ENCODE data around the gene SPPL3.
A peak's percentile ranks its signal among the peaks of the same experiment; 100 is the strongest.

Gene SPPL3

DNA sequence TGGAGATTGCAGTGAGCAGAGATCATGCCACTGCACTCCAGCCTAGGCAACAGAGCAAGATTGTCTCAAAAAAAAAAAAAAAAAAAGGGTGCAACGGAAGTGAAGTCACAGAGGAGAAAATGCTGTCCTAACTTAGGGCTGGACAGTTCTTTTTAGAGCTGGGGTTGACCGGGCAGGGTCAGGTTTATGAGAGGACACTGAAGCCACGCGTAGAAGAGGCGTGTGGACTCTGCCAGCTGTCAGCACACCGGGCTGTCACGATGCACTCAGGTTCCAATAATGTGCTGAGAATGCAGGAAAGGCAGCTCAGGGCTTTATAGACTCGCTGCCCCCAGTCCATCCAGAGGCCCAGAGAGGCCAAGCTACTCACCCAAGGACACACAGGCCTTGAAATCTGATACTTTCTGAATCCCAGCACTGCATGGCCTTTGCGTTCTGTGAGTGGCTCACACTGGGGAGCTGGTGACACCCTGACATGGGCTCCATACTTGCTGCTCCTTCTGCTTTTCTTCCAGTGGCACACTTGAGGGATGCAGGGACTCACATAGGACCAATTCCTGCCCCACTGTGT is 28.9 kb upstream of the SPPL3 start:
- no peaks in the 10 kb centered on the region for H3K36me3 Mint-ChIP-seq (ENCODE audit: low read depth)
- H3K4me1 Mint-ChIP-seq (ENCODE audit: low read depth): no peaks in the 10 kb centered on the region
- H3K4me3 Mint-ChIP-seq: no peak overlapping the region
- DNase-seq (ENCODE audit: low spot score): no peak
- H3K27ac Mint-ChIP-seq: no peak overlapping the region
- H3K27me3 Mint-ChIP-seq (ENCODE audit: low read depth): peaks cover 9% of the 10 kb centered on the region
- H3K9me3 Mint-ChIP-seq: no peaks in the 10 kb centered on the region

DNA sequence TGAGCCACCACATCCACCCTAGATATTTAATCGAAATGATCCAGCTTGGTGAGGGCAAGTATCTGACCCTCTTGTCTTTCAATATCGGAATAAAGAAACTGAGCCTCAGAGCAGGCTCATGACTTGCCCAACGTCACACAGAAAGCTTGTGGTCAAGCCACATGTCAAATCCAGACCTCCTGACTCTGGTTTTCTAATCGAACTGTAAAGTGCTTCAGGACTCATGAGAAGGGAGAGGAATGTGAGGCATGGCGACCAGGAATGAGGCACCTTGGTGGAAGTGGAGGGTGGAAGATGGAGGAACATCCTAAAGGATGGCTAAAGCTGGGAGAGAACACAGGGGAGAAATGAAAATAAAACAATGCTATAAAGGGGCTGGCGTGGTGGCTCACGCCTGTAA is 27.9 kb upstream of the SPPL3 start:
- DNase-seq (ENCODE audit: low spot score): no peak
- no peaks in the 10 kb centered on the region for H3K4me1 Mint-ChIP-seq (ENCODE audit: low read depth)
- H3K4me3 Mint-ChIP-seq: no peak overlapping the region
- H3K27ac Mint-ChIP-seq: no peak overlapping the region
- no peaks in the 10 kb centered on the region for H3K9me3 Mint-ChIP-seq
- no peaks in the 10 kb centered on the region for H3K36me3 Mint-ChIP-seq (ENCODE audit: low read depth)
- H3K27me3 Mint-ChIP-seq (ENCODE audit: low read depth): peaks cover 5% of the 10 kb centered on the region

DNA sequence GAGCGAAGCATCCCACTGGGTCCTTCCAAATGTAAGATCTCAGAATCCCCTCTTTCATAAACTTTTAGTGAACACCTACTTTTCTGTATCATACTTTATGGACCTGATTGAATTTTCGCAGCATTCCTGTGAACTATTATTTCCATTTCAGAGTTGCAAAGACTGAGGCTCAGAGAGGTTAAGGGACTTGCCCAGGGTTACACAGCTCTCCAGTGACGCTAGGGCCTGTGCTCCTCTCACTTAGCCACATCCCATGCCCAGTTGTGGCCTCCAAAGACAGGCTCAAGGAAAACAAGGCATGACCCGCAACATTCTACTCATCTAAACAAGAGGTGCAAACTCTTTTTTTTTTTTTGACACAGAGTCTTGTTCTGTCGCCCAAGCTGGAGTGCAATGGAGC is 25.9 kb upstream of the SPPL3 start:
- no peaks in the 10 kb centered on the region for H3K4me1 Mint-ChIP-seq (ENCODE audit: low read depth)
- H3K27ac Mint-ChIP-seq: no peak overlapping the region
- H3K36me3 Mint-ChIP-seq (ENCODE audit: low read depth): no peaks in the 10 kb centered on the region
- peaks cover 2% of the 10 kb centered on the region for H3K27me3 Mint-ChIP-seq (ENCODE audit: low read depth)
- DNase-seq (ENCODE audit: low spot score): no peak
- no peak overlapping the region for H3K4me3 Mint-ChIP-seq
- H3K9me3 Mint-ChIP-seq: no peaks in the 10 kb centered on the region

DNA sequence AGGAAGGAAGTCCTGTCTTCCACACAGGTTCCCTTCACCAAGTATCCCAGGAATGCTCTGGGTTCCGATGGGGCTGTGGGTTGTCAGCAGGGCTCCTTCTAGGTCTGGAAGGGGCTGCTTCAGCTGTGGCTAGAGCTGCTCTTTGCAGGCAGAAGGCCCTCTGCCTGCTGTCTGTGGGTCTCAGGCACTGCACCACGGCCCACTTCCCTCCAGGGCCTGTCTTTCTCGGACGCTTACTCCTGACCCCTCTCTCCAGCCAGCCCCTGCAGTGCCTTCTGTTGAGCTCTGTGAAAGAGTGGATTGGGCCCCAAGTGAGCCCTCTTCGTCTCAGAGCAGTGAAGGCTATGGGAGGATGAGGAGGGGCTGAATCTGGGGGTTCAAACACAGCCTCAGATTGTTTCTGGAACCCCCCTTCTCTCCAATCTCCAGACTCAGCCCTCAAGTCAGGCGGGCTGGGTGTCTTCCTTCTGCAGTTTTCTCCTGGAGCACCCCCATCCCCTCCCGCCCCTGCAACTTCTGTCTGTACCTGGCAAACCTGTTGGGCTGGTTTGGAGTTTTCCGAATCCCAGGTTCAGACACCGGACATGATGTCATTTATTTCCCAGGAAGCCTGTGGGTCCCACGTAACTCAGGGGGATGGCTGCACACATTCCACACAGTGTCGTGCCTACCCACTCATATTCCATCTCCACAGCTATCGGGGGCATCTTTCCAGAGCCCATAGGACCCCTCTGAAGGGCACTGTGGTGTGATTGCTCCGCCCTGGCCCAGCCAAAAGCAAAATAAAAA is 24.9 kb upstream of the SPPL3 start:
- no peaks in the 10 kb centered on the region for H3K4me1 Mint-ChIP-seq (ENCODE audit: low read depth)
- H3K27me3 Mint-ChIP-seq (ENCODE audit: low read depth): peaks cover 2% of the 10 kb centered on the region
- DNase-seq (ENCODE audit: low spot score): no peak
- H3K9me3 Mint-ChIP-seq: no peaks in the 10 kb centered on the region
- no peak overlapping the region for H3K27ac Mint-ChIP-seq
- H3K4me3 Mint-ChIP-seq: no peak overlapping the region
- H3K36me3 Mint-ChIP-seq (ENCODE audit: low read depth): no peaks in the 10 kb centered on the region

DNA sequence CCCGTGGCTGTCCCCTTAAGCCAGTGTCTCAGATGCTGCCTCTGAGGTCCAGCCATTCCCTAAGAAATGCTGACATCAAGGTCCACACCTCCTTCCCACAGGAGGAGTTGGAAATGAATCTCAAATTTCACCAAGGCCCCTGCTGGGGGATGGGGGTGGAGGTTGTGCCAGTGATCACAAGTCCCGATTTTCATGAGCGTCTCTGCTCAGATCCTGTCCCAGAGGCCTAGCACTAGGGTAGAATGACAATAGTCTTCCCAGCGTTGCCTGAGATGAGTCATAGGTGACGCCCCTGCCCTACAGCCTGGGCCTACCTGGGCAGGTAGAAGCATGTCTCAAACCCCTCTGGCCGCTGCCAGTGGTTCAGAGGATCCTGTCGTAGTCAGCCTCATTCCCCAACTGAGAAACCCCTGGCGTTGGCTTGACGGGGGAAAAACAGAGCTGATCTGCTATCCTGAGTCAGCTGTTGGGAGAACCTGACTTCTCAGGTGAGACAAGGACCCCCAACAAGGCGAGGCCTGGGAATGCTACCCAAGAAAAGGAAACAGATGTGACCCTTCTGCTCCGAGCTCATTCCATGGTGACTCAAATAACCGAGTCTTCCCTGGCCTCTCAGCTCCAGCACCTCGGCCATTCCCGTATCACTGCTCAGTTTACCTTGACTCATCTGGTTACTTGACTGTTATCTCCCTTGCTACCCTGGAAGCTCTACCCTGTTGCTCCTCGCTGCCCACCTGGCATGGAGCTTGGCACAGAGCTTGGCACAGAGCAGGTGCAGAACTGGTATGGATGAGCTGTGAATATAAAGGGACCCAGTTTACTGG is 21.8 kb upstream of the SPPL3 start:
- no peak overlapping the region for H3K27ac Mint-ChIP-seq
- peaks cover 2% of the 10 kb centered on the region for H3K27me3 Mint-ChIP-seq (ENCODE audit: low read depth)
- no peaks in the 10 kb centered on the region for H3K36me3 Mint-ChIP-seq (ENCODE audit: low read depth)
- DNase-seq (ENCODE audit: low spot score): no peak
- H3K4me3 Mint-ChIP-seq: no peak overlapping the region
- no peaks in the 10 kb centered on the region for H3K4me1 Mint-ChIP-seq (ENCODE audit: low read depth)
- no peaks in the 10 kb centered on the region for H3K9me3 Mint-ChIP-seq

DNA sequence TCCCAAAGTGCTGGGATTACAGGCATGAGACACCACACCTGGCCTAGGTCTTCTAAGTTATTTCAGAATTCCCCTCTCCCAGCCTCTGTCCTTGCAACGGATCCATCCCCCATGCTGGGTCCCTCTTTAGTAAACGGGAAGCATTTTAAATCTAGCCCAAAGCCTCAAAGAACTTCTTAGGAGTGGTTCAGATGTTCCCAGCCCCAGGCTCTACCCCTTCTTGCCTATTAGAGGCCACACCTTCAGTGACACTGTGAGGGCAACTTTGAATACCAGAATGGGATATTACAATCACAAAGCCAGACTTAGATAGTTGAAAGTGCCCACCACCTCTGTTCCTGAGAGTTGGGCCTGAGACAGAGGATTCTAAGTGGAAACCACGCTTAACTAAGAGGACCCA is 18.1 kb upstream of the SPPL3 start:
- peaks cover 2% of the 10 kb centered on the region for H3K27me3 Mint-ChIP-seq (ENCODE audit: low read depth)
- H3K36me3 Mint-ChIP-seq (ENCODE audit: low read depth): peaks cover 1% of the 10 kb centered on the region
- H3K27ac Mint-ChIP-seq: no peak overlapping the region
- H3K4me3 Mint-ChIP-seq: no peak overlapping the region
- H3K4me1 Mint-ChIP-seq (ENCODE audit: low read depth): no peaks in the 10 kb centered on the region
- peaks cover 13% of the 10 kb centered on the region for H3K9me3 Mint-ChIP-seq
- no peak for DNase-seq (ENCODE audit: low spot score)

DNA sequence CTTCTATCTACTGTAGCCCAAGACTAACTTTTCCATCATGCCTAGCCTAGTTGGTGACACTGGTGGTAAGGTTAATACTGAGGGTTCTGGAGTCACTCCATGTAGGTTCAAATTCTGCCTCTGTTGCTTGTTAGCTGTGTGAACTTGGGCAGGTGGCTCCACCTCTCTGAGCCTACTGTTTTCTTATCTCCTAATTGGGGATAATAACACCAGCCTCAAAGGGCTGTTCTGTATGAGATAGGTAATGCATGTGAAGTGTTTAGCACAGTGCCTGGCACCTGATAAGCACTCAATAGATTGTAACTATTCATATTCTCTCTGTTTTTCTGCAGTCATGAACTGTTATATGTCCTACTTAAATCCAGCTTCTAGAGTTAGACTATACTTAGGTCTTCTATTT is 17.5 kb upstream of the SPPL3 start:
- Mint-ChIP-seq H3K27ac (no peak overlapping the region), H3K9me3 (peaks cover 18% of the 10 kb centered on the region), H3K4me1 (ENCODE audit: low read depth) (no peaks in the 10 kb centered on the region), H3K27me3 (ENCODE audit: low read depth) (peaks cover 2% of the 10 kb centered on the region), H3K36me3 (ENCODE audit: low read depth) (peaks cover 1% of the 10 kb centered on the region), H3K4me3 (no peak overlapping the region)
- no peak for DNase-seq (ENCODE audit: low spot score)

DNA sequence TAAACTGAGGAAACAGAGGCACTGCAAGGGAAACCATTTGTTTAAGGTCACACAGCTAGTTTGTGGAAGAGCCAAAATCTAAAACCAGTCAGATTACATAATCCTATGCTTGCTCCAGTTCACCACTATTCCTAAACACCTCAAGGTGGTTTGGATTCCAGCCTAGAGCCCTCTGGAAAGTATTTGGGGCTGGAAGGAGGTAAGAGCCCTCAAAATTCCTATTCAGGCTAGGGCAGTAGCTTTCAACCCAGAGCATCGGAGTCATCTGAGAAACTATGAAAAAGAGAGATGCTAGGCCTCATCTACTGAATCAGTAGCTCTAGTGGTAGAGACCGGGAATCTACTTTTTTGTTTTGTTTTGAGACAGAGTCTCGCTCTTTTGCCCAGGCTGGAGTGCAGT is 16.0 kb upstream of the SPPL3 start:
- Mint-ChIP-seq H3K4me1 (ENCODE audit: low read depth) (no peaks in the 10 kb centered on the region), H3K27ac (no peak overlapping the region), H3K36me3 (ENCODE audit: low read depth) (peaks cover 1% of the 10 kb centered on the region), H3K9me3 (peaks cover 21% of the 10 kb centered on the region), H3K27me3 (ENCODE audit: low read depth) (peaks cover 2% of the 10 kb centered on the region), H3K4me3 (no peak overlapping the region)
- no peak for DNase-seq (ENCODE audit: low spot score)

DNA sequence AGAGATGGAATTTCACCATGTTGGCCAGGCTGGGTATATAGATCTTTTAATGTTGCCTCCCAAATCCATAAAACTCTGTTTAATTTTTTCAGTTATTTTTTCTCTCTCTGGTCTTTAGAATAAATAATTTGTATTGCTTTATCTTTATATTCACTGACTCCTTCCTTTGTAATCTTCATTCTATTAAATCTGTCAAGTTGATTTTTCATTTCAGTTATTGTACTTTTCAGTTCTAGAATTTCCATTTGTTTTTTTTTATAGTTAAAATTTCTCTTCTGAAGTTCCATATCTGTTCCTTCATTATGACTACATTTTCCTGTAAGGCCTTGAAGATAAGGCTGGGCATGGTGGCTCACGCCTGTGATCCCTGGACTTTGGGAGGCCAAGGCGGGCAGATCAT is 13.6 kb upstream of the SPPL3 start:
- H3K27me3 Mint-ChIP-seq (ENCODE audit: low read depth): peaks cover 2% of the 10 kb centered on the region
- DNase-seq (ENCODE audit: low spot score): no peak
- H3K9me3 Mint-ChIP-seq: peaks cover 21% of the 10 kb centered on the region
- H3K36me3 Mint-ChIP-seq (ENCODE audit: low read depth): peaks cover 1% of the 10 kb centered on the region
- no peak overlapping the region for H3K27ac Mint-ChIP-seq
- H3K4me1 Mint-ChIP-seq (ENCODE audit: low read depth): no peaks in the 10 kb centered on the region
- no peak overlapping the region for H3K4me3 Mint-ChIP-seq

DNA sequence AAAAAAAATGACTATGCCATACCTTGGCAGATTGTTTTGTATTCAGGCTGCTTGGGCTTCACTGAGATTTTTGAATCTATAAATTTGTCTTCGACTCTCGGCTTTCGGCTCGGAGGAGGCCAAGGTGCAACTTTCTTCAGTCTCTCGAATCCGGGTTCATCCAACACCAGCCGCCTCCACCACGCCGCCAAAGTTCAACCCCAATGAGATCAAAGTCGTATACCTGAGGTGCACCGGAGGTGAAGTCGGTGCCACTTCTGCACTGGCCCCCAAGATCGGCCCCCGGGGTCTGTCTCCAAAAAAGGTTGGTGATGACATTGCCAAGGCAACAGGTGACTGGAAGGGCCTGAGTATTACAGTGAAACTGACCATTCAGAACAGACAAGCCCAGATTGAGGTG is 12.4 kb upstream of the SPPL3 start:
- H3K4me1 Mint-ChIP-seq (ENCODE audit: low read depth): no peaks in the 10 kb centered on the region
- no peak for DNase-seq (ENCODE audit: low spot score)
- no peak overlapping the region for H3K4me3 Mint-ChIP-seq
- peaks cover 21% of the 10 kb centered on the region for H3K9me3 Mint-ChIP-seq
- H3K27ac Mint-ChIP-seq: no peak overlapping the region
- H3K36me3 Mint-ChIP-seq (ENCODE audit: low read depth): peaks cover 1% of the 10 kb centered on the region
- H3K27me3 Mint-ChIP-seq (ENCODE audit: low read depth): peaks cover 2% of the 10 kb centered on the region

DNA sequence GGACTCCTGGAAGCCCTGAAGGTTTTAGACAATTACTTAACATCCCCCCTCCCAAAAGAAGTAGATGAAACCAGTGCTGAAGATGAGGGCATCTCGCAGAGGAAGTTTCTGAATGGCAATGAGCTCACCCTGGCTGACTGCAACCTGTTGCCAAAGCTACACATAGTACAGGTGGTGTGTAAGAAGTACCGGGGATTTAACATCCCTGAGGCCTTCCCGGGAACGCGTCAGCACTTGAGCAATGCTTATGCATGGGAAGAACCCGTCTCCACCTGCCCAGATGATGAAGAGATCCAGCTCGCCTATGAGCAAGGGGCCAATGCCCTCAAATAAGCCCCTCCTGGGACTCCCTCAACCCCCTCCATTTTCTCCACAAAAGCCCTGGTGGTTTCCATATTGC is 10.6 kb upstream of the SPPL3 start:
- no peaks in the 10 kb centered on the region for H3K27me3 Mint-ChIP-seq (ENCODE audit: low read depth)

DNA sequence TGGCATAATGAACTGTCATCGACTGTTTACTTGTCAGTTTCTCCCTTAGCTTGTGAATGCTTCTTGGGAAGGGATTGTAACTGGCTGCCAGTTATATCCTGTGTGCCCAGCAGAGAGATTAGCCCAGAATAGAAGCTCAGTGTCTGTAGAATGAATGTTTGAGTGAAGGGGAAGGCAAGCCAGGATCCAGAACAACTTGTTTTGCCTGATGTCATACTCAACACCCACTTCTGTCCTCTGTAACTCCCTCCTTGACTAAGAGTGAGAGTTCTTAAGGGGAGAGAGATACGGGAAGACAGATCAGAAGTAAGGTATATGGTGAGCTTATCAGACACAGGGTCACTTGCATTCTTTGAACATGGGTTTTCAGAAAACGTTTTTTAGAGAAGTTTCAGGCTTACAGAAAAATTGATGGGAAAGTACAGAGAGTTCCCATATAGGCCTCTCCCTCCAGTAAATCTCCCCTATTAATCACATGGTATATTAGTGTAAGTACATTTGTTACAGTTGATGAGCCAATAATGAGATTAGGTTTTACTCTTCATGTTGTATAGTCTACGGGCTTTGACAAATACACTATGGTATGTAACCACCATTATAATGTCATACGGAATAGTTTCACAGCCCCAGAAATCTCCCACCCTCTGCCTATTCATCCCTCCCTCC is 5.6 kb upstream of the SPPL3 start:
- Mint-ChIP-seq H3K9me3 (no peaks in the 10 kb centered on the region), H3K4me3 (no peak overlapping the region), H3K27ac (no peak overlapping the region), H3K27me3 (ENCODE audit: low read depth) (no peaks in the 10 kb centered on the region), H3K36me3 (ENCODE audit: low read depth) (no peaks in the 10 kb centered on the region), H3K4me1 (ENCODE audit: low read depth) (peaks cover 1% of the 10 kb centered on the region)
- DNase-seq (ENCODE audit: low spot score): no peak

More for the DNA sequence above, 10.6 kb upstream of the SPPL3 start:
- H3K4me3 Mint-ChIP-seq: no peak overlapping the region
- H3K9me3 Mint-ChIP-seq: peaks cover 21% of the 10 kb centered on the region
- DNase-seq (ENCODE audit: low spot score): no peak
- no peaks in the 10 kb centered on the region for H3K4me1 Mint-ChIP-seq (ENCODE audit: low read depth)
- H3K27ac Mint-ChIP-seq: no peak overlapping the region
- peaks cover 1% of the 10 kb centered on the region for H3K36me3 Mint-ChIP-seq (ENCODE audit: low read depth)

DNA sequence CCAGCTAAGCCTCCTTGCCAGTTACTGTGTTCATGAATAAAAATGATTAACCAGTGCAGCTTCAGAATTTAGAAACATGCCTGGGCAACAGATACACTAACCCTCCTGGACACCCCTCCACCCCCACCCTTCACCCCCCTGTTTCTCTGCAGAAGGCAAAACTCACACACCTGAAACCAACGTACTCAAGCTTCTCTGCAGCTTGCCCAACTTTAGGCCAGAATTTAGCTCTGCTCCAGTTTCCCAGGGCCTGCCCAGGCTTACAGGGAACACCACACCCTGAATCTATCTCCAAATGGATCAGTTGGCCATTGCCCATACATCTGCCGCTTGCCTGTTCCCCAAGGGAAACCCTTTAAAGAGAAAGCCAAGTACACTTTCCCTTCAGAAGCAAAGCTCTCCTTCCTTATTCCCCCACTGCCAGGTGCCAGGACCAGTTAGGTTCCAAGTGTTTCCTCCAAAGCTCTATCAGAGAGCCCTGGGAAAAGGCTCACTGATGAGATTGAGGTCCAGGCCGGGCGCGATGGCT is 1.8 kb upstream of the SPPL3 start:
- peak overlapping the region; percentile 12 for H3K4me3 Mint-ChIP-seq
- peak overlapping the region; percentile 39 for H3K27ac Mint-ChIP-seq
- peaks cover 21% of the 10 kb centered on the region for H3K4me1 Mint-ChIP-seq (ENCODE audit: low read depth)
- no peak for DNase-seq (ENCODE audit: low spot score)
- H3K36me3 Mint-ChIP-seq (ENCODE audit: low read depth): peaks cover 9% of the 10 kb centered on the region
- no peaks in the 10 kb centered on the region for H3K9me3 Mint-ChIP-seq
- H3K27me3 Mint-ChIP-seq (ENCODE audit: low read depth): no peaks in the 10 kb centered on the region

All from T-helper 2 cell treated with Interferon-gamma antibody and Interleukin-4, amounts not matched to agents 5 μg/mL and 100 μg/mL, for 36 hours (primary cell).